Measurements from ENCODE around the gene LEUTX.
"Not testable (repeated sequence)": the region's sequence is repeated elsewhere in the genome, so short reads cannot be mapped to it uniquely, and the experiment has no call there.

Gene LEUTX

DNA sequence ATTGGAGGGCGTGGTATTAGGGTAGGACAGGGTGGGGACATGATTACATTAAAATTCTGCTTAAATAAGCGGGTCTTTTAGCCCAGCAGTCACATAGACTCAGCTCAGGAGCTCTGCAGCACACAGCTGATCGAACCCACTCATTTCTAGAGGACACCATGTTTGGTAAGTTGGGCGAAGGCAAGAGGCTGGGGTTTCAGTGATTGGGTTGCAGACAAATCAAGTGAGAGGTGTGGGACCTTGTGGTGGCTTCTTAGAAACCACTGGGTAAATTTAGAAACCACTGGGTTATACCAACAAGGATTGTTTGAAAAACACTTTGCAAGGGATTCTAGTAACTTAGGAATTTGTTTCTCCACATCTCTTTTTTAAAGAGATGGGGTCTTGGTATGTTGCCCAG, at the start of gene LEUTX:
TSS of gene LEUTX (plus strand) at position 92 of the 400 bp plus-strand sequence. CDS start at position 159, 67 bp downstream.
- DNase-seq (ENCODE audit: low spot score) = no peak

GRCh38 chr19:39729594-39729993, 49.1 kb upstream of the LEUTX start:
- no peak for DNase-seq (ENCODE audit: low spot score)

DNA sequence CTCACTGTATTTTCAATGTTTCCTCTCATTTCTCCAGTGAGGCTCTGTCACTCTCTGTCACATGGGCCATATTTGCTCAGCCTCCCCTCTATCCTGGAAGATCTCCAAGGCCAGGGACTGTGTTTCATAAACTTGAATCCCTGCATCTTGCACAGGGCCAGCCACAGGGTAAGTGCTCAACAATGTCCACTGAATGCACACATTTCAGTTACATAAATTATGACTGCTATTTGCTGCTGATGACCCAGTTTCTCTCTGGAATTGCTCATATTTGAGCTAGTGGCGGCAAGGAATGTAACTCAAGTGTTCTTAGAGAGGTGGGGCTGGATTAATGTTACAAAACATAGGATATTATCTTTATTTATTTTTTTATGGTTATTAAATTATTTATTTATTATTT, 47.0 kb upstream of the LEUTX start:
- DNase-seq (ENCODE audit: low spot score) = no peak

- DNase-seq (ENCODE audit: low spot score) = no peak
Measured at GRCh38 chr19:39733841-39734240, 44.8 kb upstream of the LEUTX start.

DNA sequence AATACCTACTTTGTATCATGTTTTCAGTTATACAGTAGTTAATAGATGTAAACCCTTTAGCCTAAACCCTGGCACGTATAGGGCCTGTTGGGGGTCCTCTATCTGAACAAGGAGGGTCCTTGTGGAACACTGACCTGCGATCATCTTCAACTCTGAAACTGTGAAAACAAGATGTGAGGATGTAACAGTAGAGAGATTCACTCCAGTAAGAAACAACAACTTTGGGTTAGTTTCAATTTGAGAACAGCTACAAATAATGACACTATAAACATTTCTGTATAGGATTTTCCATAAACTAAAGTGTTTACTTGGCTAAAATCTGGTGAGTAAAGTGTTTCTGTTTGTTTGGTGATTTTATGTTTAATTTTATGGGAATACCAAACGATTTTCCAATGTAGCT, 43.0 kb upstream of the LEUTX start:
- DNase-seq (ENCODE audit: low spot score) = no peak

- DNase-seq (ENCODE audit: low spot score) = no peak
Measured at GRCh38 chr19:39736088-39736487, 42.6 kb upstream of the LEUTX start.

DNA sequence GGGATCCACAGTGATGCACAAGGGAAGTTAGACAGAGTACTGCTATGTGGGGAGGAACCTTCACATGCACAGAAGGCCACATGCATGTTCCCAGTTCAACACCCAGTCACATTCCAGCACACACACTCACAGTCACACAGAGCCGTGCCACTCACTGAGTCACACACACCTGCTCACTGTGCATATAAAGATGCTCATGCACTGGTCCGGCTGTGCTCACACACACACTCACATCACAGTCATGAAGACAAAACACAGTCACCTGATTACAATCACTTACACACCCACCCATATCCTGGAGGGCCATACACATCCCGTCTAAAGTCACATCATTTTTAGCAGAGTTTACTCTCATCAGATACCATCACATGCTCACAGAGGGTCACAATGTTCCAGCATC, 41.3 kb upstream of the LEUTX start:
- DNase-seq (ENCODE audit: low spot score) = no peak

GRCh38 chr19:39737891-39738290, 40.8 kb upstream of the LEUTX start, which contains the start of gene CLC:
CLC (minus strand) TSS chr19:39738029; CDS start chr19:39737952, 77 bp downstream.
- DNase-seq (ENCODE audit: low spot score) = no peak

- no peak for DNase-seq (ENCODE audit: low spot score)
Measured at GRCh38 chr19:39738814-39739213, 39.8 kb upstream of the LEUTX start.

GRCh38 chr19:39740395-39740794, 38.3 kb upstream of the LEUTX start:
- no peak for DNase-seq (ENCODE audit: low spot score)

GRCh38 chr19:39745643-39746042, 33.0 kb upstream of the LEUTX start:
- DNase-seq (ENCODE audit: low spot score) = no peak

DNA sequence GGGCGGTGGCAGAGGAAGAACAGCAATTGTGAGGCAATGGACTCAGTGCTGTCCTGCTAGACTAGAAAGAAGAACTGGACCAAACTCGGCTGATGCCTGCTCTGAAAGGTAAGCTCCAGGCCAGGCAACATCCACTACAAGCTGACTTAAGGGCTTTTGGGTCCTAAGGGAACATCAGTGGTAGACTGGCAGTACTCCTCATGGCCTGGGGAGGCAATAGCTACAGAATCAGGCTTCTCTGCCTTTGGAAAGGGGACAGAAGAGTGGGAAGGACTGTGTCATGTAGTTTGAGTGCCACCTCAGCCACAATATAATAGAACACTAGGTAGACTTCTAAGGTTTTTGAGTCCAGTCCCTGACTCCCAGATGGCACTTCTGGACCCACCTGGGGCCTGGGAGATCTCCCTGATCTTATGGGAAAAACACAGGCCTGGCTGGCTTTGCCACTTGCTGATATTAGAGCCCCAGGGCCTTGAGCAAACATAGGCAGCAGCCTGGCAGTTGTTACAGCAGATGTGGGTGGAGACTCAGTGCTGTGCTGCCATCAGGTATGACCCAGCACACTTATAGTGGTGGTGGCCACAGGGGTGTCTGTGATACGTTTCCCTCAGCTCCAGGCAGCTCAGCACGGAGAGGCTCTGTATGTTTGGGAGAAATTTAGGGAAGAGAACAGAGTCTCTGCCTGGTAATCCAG, 31.7 kb upstream of the LEUTX start:
- DNase-seq (ENCODE audit: low spot score) = no peak

GRCh38 chr19:39749981-39750380, 28.7 kb upstream of the LEUTX start:
- no peak for DNase-seq (ENCODE audit: low spot score)

DNA sequence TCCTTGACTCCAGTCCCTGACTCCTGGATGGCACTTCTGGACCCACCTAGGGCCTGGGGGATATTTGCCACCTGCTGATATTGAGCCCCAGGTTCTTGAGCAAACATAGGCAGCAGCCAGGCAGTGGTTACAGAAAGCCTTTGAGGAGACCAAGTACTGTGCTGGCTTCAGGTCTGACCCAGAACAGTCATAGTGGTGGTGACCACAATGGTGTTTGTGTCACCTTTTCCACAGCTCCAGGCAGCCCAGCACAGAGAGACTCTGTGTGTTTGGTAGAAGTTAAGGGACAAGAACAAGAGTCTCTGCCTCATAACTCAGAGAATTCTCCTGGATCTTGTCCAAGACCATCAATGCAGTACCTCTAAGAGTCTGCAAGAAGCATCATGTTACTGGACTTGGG, 26.3 kb upstream of the LEUTX start:
- DNase-seq (ENCODE audit: low spot score) = no peak

GRCh38 chr19:39752795-39753194, 25.9 kb upstream of the LEUTX start:
- no peak for DNase-seq (ENCODE audit: low spot score)

DNA sequence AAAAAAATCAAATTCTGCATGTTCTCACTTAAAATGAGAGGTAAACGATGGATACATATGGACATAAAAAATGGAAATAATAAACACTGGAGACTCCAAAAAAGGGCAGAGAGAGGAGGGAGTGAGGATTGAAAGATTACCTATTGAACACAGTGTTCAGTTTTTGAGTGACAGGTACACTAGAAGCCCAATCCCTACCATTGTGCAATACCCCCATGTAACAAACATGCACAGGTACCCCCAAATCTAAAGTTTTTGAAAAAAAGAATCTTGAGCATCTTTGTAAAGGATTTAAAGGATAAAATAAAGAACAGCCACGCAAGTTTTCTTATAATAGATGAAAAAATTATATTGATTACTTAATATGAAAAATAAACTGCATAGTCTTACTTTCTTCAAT, 24.1 kb upstream of the LEUTX start:
- DNase-seq (ENCODE audit: low spot score) = no peak

DNA sequence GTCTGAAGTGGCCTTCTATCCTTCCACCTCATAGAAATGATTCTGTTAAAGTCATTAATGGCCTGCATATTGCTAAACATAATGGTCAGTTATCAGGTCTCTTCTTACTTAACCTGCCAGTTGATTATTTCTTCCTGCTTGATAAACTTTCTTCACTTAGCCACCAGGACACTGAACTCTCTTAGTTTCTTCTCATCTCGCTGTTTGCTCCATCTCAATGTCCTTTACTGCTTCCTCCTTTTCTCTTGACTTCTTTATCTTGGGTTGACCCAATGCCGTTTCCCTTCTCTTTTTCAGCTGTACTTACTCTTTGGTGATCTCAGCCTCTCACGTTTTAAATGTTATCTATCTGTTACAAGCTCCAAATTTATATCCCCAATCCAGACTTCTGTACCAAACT, 23.7 kb upstream of the LEUTX start:
- DNase-seq (ENCODE audit: low spot score) = no peak

DNA sequence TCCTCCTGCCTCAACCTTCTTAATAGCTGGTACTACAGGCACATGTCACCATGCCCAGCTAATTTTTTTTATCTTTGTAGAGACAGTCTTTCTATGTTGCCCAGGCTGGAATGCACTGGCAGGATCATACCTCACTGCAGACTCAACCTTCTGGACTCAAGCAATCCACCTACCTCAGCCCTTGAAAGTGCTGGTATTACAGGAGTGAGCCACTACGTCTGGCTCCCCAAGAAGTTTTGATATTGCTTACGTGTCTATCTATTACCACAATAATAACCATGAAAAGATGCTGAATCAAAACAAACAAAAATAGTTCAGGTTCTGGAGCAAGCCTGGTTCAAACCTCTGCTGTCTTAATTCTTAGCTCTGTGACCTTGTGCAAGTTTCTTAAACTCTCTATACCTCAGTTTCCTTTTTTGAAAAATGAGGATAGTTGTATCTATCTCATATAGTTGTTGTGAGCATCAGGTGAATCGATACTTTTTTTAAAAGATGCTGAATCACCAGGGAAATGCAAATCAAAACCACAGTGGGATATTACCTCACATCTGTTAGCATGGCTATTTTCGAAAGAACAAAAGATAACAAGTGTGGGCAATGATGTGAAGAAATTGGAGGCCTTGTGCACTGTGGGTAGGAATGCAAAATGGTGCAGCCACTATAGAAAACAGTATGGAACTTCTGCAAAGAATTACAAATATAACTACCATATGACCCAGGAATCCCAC, 19.0 kb upstream of the LEUTX start:
- no peak for DNase-seq (ENCODE audit: low spot score)

- DNase-seq (ENCODE audit: low spot score) = not testable (repeated sequence)
Measured at GRCh38 chr19:39761851-39762250, 16.8 kb upstream of the LEUTX start.

DNA sequence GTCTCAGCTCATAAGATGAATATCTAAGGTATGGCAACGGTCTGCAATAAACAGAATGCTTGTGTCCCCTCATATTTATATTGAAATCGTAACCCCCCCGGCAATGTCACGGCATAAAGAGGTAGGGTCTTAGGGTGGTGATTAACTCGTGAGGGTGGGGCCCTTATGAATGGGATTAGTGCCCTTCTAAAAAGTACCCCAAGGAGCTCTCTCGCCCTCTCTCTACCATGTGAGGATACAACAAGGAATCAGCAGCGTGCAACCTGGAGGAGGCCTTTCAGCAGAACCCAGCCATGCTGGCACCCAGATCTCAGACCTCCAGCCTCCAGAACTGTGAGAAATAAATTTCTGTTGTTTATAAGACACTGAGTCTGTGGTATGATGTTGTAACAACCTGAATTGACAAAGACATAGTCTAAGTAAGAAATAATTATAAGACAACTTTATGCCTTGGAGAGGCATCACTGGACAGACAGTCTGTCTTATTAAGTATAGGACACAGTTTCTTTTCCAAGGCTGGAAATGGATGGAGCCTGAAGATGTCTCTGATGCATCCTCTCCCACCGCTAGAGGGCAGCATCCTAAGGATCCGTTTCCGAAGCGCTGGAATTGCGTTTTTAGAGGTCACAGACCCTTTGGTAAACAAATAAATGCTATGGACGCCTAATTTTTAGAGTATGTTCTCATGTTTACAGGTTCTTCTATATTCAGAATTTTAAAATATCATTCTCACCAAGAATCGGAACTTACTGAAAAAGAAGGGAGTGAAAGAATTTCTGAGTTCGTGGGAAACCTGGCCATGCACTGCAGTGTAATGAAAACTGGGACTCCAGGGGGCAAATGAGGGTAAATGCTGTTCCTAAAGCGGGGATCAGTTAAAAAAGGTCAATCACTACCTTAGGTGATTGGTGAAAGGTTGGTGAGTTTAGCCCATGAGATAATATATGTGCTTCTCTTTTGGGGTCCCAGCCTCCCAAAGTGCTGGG, 13.3 kb upstream of the LEUTX start:
- DNase-seq (ENCODE audit: low spot score) = peak; percentile 40

DNA sequence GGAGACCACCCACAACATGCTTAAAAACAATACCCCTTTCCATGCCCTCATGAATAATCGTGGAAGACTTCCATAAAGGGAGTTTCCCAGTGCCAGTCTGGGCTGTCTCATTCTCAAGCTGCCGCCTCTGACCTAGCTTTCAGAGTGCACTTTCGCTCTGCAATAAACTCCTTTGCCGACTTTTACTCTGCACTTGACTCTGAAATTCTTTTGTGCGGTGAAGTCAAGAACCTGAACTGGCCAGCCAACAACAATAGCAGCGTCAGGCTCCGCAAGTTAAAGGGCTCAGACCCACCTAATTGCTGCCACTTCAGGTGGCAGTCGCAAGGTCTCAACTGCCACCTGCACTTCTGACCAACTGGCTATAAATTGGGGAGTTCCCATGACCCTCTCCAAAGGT, 10.3 kb upstream of the LEUTX start:
- peak; percentile 34 for DNase-seq (ENCODE audit: low spot score)

- DNase-seq (ENCODE audit: low spot score) = no peak
Measured at GRCh38 chr19:39768786-39769185, 9.9 kb upstream of the LEUTX start.
